Effector memory CD4-positive, alpha-beta T cell (primary cell): ENCODE measurements around the gene SMO.

ENCODE experiments used
- DNase-seq, 3 donors: peaks; one replicate each; pipeline ENCODE4 v3.0.0-alpha.2; 2020
- H3K27ac ChIP-seq: 2 replicates; pipeline ENCODE4 v1.7.0; 2013; ENCODE audit warnings: mild to moderate bottlenecking, low read length, moderate library complexity; ENCODE audit not compliant: insufficient read depth, poor library complexity, severe bottlenecking
- H3K27me3 ChIP-seq: replicated peaks from 2 replicates; pipeline ENCODE4 v1.7.0; 2013; ENCODE audit warnings: mild to moderate bottlenecking, low read length; ENCODE audit not compliant: insufficient read depth, control insufficient read depth, poor library complexity, severe bottlenecking
- H3K36me3 ChIP-seq: 2 replicates; pipeline ENCODE4 v1.7.0; 2013; ENCODE audit warnings: mild to moderate bottlenecking, low read length, moderate library complexity; ENCODE audit not compliant: control insufficient read depth, insufficient read depth
- H3K4me1 ChIP-seq: 2 replicates; pipeline ENCODE4 v1.7.0; 2013; ENCODE audit warnings: low read length, mild to moderate bottlenecking; ENCODE audit not compliant: control insufficient read depth, insufficient read depth, poor library complexity, severe bottlenecking
- H3K4me3 ChIP-seq: 2 replicates; pipeline ENCODE4 v1.7.0; 2013; ENCODE audit warnings: low read length, low read depth, mild to moderate bottlenecking; ENCODE audit not compliant: insufficient read depth, poor library complexity, severe bottlenecking
- H3K9me3 ChIP-seq: 2 replicates; pipeline ENCODE4 v1.7.0; 2013; ENCODE audit warnings: mild to moderate bottlenecking, low read length, moderate library complexity; ENCODE audit not compliant: control insufficient read depth
- total RNA-seq, 3 donors: gene quantifications; one replicate each; lab custom pipeline; 2026; lab: John Stamatoyannopoulos, UW

The SMO gene
- 0 to 0.39 (median 0.09) reads per million in 3 donors for total RNA-seq

DNA sequence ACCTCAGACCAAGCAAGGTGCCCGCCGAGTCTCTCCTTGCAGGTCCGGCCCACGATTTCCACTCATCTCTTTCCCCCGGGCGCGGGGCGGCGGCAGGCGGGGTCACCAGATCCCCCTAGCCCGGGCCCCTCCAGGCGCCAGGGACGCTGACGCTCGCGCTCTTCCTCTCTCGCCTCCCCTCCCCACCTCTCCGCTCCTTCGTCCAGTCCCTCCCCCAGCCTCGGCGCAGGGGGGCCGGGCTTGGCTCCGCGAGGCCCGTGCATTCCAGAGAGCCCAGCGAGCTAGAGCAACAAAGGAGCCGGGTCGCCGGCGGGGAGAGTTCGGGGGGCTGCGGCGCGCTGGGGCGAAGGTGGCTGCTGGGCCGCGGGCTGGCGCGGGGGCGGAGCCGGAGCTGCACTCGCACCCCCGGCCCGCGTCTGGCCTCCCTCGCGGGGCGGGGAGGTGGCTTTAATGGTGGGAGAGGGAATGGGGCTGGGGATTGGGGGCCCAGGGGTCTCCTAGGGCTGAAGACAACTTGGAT, at the start of gene SMO:
SMO (plus strand) TSS at position 262 of the 520 bp plus-strand sequence. CDS start 519 bp downstream, outside the sequence.
- H3K27me3 ChIP-seq = peaks cover 13% of the 10 kb centered on the region
- DNase-seq = no peak
- peaks cover 4% of the 10 kb centered on the region for H3K4me1 ChIP-seq
- H3K9me3 ChIP-seq = no peaks in the 10 kb centered on the region
- H3K4me3 ChIP-seq = peak within 1 kb of the TSS; percentile 50
- H3K36me3 ChIP-seq = no peaks in the 10 kb centered on the region
- no peak within 1 kb of the TSS for H3K27ac ChIP-seq

DNA sequence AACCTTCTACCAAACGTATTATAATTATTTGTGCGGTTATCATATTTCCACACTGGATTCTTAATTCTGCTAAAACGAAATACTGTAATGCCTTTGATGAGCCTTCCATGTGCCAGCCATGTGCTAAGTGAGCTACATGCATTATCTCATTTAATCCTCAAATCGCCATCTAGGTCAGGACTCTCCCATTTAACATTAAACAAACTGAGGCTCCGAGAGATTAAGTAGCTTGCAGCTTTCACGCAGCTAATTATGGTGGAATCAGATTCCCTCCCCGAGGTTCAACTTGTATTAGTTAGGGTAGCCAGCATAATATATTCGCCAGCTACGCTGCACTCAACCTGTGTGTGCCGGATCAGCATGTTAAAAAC, 44.7 kb upstream of the SMO start:
- H3K4me3 ChIP-seq = peak overlapping the region; percentile 72
- H3K36me3 ChIP-seq = no peaks in the 10 kb centered on the region
- H3K27me3 ChIP-seq = peaks cover 6% of the 10 kb centered on the region
- no peaks in the 10 kb centered on the region for H3K9me3 ChIP-seq
- no peak for DNase-seq
- H3K27ac ChIP-seq = no peak overlapping the region
- peaks cover 7% of the 10 kb centered on the region for H3K4me1 ChIP-seq

DNA sequence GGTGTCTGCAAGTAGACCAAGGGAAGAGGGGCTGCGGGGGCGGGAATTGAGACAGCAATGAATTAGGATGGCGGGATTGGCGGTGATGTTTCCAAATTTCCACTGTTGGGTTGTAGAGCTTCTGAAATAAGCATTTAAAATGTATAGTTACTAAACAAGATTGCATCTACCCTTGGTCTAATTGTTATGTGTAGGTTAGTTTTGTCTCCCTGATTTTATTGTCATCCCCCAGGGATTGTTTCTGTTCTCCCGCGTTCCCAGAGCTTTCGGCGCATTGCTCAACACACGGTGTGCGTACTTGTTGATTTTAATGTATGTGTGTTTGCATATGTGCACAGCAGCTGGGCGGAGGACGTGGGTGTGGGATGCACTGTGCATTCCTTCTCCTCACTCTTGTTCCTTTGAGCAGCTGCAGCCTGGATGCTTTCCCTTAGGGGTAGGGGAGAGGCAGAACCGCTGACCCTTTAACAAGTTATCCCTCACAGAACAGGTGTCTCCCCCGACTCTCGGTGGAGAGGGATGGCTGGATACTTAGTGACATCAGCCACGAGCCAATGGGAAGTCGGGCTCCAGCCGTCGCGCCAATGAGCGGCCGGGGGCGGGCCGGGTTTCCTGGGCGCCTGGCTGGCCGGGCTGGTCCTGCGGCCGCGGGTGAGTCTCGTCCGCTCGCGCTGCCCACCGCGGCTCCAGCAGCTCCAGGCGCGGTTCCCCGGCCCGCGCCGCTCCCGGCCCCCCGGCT, 44.2 kb upstream of the SMO start, which contains the start of gene TSPAN33:
TSPAN33 (plus strand) TSS at position 613 of the 739 bp plus-strand sequence. CDS start 274 bp downstream, outside the sequence.
- Histone ChIP-seq H3K36me3 (no peaks in the 10 kb centered on the region), H3K4me1 (peaks cover 7% of the 10 kb centered on the region), H3K4me3 (peak within 1 kb of the TSS; percentile 72), H3K27me3 (peaks cover 6% of the 10 kb centered on the region), H3K27ac (no peak within 1 kb of the TSS), H3K9me3 (no peaks in the 10 kb centered on the region)
- DNase-seq = peak; percentile 12 to 52 (median 47)

DNA sequence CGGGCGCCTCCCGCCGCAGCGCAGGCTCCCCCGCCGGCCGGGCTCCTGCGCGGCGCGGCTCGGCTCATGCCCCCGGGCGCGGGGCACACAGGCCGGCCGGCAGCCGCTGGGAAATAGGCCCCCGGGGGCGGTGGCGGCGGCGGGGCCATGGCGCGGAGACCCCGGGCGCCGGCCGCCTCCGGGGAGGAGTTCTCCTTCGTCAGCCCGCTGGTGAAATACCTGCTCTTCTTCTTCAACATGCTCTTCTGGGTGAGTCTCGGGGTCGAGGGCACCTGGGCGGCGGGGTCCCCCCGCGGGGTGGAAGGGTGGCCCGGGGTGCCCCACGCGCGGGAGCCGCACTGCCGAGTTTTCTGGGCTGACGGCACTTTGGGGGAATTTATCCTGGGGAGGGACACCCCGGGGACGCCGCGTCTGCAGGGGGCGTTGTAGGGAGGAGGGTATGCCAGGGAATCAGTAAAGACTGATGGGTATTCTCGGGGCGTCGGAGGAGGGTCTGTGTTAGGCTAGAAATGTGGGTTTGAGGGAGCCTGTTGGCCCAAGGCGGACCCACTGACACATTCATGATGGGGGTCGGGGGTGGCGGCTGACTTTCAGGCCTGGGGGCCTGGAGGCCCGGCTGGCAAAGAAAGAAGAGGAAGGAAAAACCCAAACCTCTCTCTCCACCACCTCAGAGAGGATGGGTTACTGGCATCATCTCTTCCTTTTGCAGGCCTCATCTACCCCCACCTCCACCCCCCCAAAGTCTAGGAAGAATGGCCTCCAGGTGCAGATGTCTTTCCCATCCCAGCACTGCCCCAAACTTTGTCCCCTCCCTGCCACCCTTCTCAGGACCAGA, 43.4 kb upstream of the SMO start:
- Histone ChIP-seq H3K4me1 (peaks cover 7% of the 10 kb centered on the region), H3K9me3 (no peaks in the 10 kb centered on the region), H3K36me3 (no peaks in the 10 kb centered on the region), H3K27me3 (peaks cover 6% of the 10 kb centered on the region), H3K4me3 (peak overlapping the region; percentile 68), H3K27ac (no peak overlapping the region)
- DNase-seq = peak in 1 of 3 donors; percentile 9

DNA sequence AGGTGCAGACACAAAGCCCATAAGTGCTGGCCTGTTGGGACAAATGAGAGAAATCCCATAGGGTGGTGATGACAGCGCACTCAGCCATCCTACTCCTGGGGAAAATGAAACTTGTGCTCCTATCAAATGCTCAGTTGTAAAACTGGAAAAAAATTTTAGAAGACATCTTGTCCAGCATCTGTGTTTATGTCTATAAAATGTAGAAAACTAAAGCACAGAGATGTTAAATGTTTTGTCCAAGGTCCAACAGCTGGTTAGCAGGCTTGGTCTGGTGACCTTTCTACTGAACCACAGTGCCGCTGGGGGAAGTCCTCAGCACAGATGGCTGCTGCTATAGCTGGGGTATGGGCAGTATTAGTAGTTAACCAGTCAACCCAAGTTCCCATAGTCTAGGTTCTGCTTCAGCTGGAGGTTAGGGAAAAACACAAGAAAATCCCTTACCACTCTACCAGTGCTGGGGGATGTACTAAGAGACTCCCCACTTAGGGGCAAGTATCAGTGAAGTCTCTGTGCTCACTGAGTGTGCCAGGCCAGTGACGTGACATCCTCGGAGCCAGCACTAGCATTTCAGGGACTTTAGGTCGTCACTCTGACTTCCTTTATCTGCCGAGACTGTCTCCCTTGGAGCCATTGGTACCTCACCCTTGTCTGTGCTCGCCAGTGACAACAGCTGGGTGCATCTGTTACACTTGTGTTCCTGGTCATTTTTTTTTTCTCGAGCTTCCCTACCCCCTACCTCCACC, 42.0 kb upstream of the SMO start:
- H3K9me3 ChIP-seq = no peaks in the 10 kb centered on the region
- no peak for DNase-seq
- peaks cover 7% of the 10 kb centered on the region for H3K4me1 ChIP-seq
- no peaks in the 10 kb centered on the region for H3K36me3 ChIP-seq
- peaks cover 6% of the 10 kb centered on the region for H3K27me3 ChIP-seq
- H3K4me3 ChIP-seq = no peak overlapping the region
- H3K27ac ChIP-seq = no peak overlapping the region

DNA sequence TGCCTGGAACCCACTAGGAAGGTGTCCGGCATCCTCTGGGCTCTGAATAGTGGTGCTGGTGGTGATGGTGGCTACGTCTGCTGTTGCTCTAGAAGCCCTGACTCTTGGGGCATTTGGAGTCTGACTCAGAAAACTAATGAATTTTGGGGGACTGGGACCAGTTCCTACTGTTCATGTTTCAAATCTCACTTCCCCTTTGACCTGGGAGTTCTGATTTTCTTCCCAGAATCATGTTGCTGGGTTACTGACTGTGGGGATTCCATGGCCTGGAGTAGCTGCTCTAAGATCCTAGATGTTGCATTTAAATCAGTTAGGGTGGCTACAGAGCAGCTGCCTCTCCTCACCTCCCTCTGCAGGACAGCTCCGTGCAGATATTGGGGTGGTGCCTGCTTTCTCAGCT, 40.7 kb upstream of the SMO start:
- no peak for DNase-seq
- Histone ChIP-seq H3K9me3 (no peaks in the 10 kb centered on the region), H3K4me1 (peaks cover 7% of the 10 kb centered on the region), H3K4me3 (no peak overlapping the region), H3K27ac (no peak overlapping the region), H3K27me3 (peaks cover 6% of the 10 kb centered on the region), H3K36me3 (no peaks in the 10 kb centered on the region)

DNA sequence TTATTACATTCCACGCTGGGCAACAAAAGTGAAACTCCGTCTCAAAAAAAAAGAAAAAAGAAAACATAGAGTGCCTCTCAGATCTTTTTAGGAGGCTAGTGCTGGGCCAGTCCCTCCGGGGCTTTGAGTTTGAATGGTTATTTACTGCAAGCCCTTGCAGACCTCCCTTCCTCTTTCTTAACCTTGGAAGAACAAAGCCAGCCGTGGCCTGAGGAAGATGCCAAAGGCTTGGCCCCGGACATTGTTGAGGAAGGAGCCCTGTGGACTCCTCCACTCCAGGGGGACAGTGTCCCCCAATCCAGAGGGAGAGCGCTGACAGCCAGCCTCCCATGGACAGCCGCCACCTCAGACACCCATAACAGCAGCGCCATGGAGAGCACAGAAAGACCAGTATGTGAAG, 38.9 kb upstream of the SMO start:
- H3K4me1 ChIP-seq = peaks cover 5% of the 10 kb centered on the region
- no peaks in the 10 kb centered on the region for H3K36me3 ChIP-seq
- H3K4me3 ChIP-seq = no peak overlapping the region
- H3K27me3 ChIP-seq = peaks cover 6% of the 10 kb centered on the region
- H3K27ac ChIP-seq = no peak overlapping the region
- no peak for DNase-seq
- no peaks in the 10 kb centered on the region for H3K9me3 ChIP-seq

DNA sequence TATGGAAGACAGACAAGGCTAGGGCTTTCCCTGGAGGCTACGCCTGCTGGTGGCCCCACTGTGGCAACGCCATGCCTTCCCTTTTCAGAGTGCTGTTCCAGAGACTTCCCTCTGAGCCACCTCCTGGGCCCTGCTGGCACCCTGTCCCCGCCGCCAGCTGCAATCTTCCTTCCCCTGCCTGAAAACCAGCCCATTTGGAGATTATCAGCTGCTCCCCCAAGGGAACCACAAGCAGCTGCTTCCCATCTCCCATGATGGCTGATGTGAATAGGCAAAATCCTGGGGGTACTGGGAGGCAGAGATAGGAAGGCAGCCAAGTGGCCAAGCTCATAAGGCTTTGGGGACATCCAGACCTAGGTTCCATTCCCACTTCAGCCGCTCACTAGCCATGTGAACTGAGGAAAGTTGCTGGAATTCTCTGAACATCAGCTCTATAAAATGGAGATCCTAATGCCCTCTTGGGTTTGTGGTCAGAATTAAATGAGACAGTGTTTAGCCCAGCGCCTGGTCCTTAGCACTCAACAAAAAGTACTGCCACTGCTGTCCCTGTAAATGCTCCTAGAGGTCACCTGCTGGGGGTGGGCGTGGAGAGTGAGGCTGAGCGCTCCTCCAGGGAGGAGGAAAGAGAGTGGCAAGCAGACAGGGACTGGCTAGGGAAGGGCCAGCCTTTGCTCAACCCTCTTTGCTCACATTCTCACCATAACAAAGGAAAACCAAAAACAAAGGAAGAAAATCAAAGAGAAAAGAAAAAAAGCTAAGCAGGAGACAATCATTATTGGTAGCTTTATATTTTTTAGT, 38.0 kb upstream of the SMO start:
- Histone ChIP-seq H3K4me3 (no peak overlapping the region), H3K27me3 (peaks cover 2% of the 10 kb centered on the region), H3K4me1 (no peaks in the 10 kb centered on the region), H3K27ac (no peak overlapping the region), H3K36me3 (no peaks in the 10 kb centered on the region), H3K9me3 (no peaks in the 10 kb centered on the region)
- no peak for DNase-seq

DNA sequence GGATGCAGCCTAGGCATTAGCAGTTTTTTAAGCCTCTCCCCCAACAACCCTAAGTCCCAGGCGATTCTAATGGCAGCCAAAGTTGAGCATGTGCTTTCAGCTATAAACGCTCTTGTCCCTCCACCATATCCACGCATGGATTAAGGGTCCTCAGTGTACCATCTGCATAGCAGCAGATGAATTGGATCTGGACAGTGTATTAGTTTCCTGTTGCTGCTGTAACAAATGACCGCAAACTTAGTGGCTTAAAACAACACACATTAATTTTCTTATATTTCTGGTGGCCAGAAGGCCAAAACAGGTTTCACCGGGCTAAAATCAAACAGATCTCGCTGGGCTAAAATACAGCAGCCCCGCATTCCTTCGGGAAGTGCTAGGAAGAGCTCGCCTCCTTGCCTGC, 30.8 kb upstream of the SMO start:
- no peak overlapping the region for H3K4me3 ChIP-seq
- no peaks in the 10 kb centered on the region for H3K27me3 ChIP-seq
- no peak overlapping the region for H3K27ac ChIP-seq
- no peaks in the 10 kb centered on the region for H3K9me3 ChIP-seq
- DNase-seq = no peak
- H3K36me3 ChIP-seq = no peaks in the 10 kb centered on the region
- no peaks in the 10 kb centered on the region for H3K4me1 ChIP-seq
